ENCODE results near the gene KCNK6. TPM values are rescaled to one million over a fixed set of nuclear protein-coding genes. Genes with fewer than 3 reads are reported as not detected.

KCNK6 gene
- total RNA-seq, 1 experiment from 2014 or later = 6.1 TPM

DNA sequence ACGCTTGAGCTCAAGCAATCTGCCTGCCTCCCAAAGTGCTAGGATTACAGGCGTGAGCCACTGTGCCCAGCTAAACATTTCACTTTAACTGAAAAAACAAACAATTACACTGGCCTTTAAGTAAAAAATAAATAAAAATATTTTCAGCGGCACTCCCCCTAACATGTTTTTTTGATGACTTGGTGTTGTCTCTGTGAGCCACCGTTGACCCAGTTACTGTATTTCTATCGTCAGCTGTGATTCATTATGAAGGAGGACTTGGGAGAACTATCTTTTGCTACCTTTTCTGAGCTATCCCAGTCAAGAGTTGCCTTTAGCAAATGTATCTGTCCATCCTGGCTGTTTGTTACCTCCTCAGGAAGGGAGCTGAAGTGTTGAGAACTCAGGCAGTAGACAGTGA is 34.1 kb upstream of the KCNK6 start:
- intact Hi-C loops (cut with micrococcal nuclease; ENCODE audit: unreplicated experiment) = no loop called here
- Histone ChIP-seq H3K36me3 (ENCODE audit: control insufficient read depth, insufficient read depth, low read length) (peaks cover 10% of the 10 kb centered on the region), H3K4me3 (ENCODE audit: low read depth, low read length) (no peak overlapping the region)

DNA sequence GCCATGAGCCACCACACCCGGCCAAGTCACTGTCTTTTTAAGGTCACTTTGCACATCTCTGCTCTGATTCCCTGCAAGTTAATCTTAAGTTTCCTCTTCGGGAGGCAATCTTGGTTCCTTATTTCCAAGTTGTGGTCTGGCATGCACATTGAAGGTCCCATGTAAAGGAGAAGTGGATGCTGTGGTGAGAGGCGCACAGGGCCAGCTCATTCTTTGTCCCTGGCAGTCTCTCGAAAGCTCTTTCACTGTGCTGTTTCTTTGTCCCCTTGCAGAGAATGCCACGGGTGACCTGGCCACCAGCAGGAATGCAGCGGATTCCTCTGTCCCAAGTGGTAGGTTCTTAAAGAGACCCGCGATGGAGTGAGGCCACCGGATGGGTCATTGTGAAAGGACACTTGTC is 32.0 kb upstream of the KCNK6 start:
- Histone ChIP-seq H3K27me3 (replicated peaks; ENCODE audit: control insufficient read depth, insufficient read depth, low read length) (no peaks in the 10 kb centered on the region), H3K4me3 (ENCODE audit: low read depth, low read length) (no peak overlapping the region), H3K9me3 (no peaks in the 10 kb centered on the region), H3K4me1 (no peaks in the 10 kb centered on the region), H3K36me3 (ENCODE audit: control insufficient read depth, insufficient read depth, low read length) (peaks cover 10% of the 10 kb centered on the region)
- H3K27ac Mint-ChIP-seq (ENCODE audit: unreplicated experiment) = no peak overlapping the region
- H3K4me1 Mint-ChIP-seq (ENCODE audit: low read depth, unreplicated experiment) = no peaks in the 10 kb centered on the region
- CTCF ChIA-PET = no interaction called here
- no peak overlapping the region for H3K4me3 Mint-ChIP-seq (ENCODE audit: unreplicated experiment)
- TF ChIP-seq, protein P1, sequence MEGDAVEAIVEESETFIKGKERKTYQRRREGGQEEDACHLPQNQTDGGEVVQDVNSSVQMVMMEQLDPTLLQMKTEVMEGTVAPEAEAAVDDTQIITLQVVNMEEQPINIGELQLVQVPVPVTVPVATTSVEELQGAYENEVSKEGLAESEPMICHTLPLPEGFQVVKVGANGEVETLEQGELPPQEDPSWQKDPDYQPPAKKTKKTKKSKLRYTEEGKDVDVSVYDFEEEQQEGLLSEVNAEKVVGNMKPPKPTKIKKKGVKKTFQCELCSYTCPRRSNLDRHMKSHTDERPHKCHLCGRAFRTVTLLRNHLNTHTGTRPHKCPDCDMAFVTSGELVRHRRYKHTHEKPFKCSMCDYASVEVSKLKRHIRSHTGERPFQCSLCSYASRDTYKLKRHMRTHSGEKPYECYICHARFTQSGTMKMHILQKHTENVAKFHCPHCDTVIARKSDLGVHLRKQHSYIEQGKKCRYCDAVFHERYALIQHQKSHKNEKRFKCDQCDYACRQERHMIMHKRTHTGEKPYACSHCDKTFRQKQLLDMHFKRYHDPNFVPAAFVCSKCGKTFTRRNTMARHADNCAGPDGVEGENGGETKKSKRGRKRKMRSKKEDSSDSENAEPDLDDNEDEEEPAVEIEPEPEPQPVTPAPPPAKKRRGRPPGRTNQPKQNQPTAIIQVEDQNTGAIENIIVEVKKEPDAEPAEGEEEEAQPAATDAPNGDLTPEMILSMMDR (IDR thresholded peaks at IDR 0.05; ENCODE audit: insufficient read depth in 1 of 2, low read depth in 1 of 2, low read length in 1 of 2, severe bottlenecking in 1 of 2, unreplicated experiment in 1 of 2) = no peak
- BruUV-seq (replicated peaks) = no TSS peak
- H3K27me3 Mint-ChIP-seq (ENCODE audit: insufficient read depth, unreplicated experiment) = no peaks in the 10 kb centered on the region
- no peak for DNase-seq
- H3K9me3 Mint-ChIP-seq (ENCODE audit: unreplicated experiment) = no peaks in the 10 kb centered on the region
- POLR2A ChIA-PET = no interaction called here
- intact Hi-C loops (cut with micrococcal nuclease; ENCODE audit: unreplicated experiment) = no loop called here
- peaks cover 96% of the 10 kb centered on the region for H3K36me3 Mint-ChIP-seq (ENCODE audit: insufficient read depth, unreplicated experiment)

More for the DNA sequence above, 34.1 kb upstream of the KCNK6 start:
- Histone ChIP-seq H3K27me3 (replicated peaks; ENCODE audit: control insufficient read depth, insufficient read depth, low read length) (no peaks in the 10 kb centered on the region), H3K4me1 (0 out of 2 replicates have a peak, but pooled peaks cover 3% of the 10 kb centered on the region), H3K9me3 (no peaks in the 10 kb centered on the region)
- DNase-seq = no peak
- no peaks in the 10 kb centered on the region for H3K4me1 Mint-ChIP-seq (ENCODE audit: low read depth, unreplicated experiment)
- POLR2A ChIA-PET = no interaction called here
- no peak overlapping the region for H3K4me3 Mint-ChIP-seq (ENCODE audit: unreplicated experiment)
- H3K27ac Mint-ChIP-seq (ENCODE audit: unreplicated experiment) = no peak overlapping the region
- BruUV-seq (replicated peaks) = no TSS peak
- H3K9me3 Mint-ChIP-seq (ENCODE audit: unreplicated experiment) = no peaks in the 10 kb centered on the region
- TF ChIP-seq, protein P1 (IDR thresholded peaks at IDR 0.05; ENCODE audit: insufficient read depth in 1 of 2, low read depth in 1 of 2, low read length in 1 of 2, severe bottlenecking in 1 of 2, unreplicated experiment in 1 of 2) = no peak
- no peaks in the 10 kb centered on the region for H3K27me3 Mint-ChIP-seq (ENCODE audit: insufficient read depth, unreplicated experiment)
- peaks cover 92% of the 10 kb centered on the region for H3K36me3 Mint-ChIP-seq (ENCODE audit: insufficient read depth, unreplicated experiment)
- CTCF ChIA-PET = no interaction called here

DNA sequence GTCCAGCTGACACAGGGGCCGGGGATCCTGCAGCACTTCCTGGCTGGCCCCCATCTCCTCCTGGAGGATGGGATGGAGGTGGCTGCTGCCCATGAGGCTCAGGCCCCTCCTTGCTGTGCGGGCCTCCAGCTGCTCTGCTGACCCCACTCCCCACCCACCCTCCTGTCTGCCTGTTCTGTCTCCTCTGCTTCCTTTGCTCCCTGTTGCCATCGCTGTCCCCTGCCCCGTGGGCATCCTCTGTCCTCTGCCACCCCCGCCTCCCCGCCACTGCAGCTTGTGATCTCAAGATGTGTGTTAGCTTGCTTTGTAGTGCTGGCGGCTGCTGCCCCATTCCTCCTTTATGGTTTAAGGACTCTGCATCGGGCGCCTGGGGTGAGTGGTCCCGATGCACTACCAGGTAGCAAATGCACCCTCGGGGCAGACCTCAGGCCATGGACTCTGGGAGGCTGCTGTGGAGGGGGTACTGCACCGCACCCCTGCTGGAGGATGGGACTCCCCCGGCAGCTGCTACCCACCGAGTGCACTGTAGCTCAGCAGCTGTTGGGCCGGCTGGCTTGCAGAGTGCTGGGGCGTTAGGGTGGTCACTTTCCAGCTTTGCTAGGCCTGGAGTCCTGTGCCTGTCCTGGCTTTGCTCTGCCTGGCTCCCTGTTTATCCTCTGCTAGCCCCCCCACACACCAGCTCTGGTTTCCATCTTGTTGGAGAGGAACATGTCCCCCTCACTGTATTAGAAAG is 31.4 kb upstream of the KCNK6 start:
- intact Hi-C loops (cut with micrococcal nuclease; ENCODE audit: unreplicated experiment) = no loop called here
- no peaks in the 10 kb centered on the region for H3K9me3 ChIP-seq
- Mint-ChIP-seq H3K4me1 (ENCODE audit: low read depth, unreplicated experiment) (no peaks in the 10 kb centered on the region), H3K27ac (ENCODE audit: unreplicated experiment) (no peak overlapping the region), H3K9me3 (ENCODE audit: unreplicated experiment) (no peaks in the 10 kb centered on the region), H3K4me3 (ENCODE audit: unreplicated experiment) (no peak overlapping the region), H3K27me3 (ENCODE audit: insufficient read depth, unreplicated experiment) (no peaks in the 10 kb centered on the region), H3K36me3 (ENCODE audit: insufficient read depth, unreplicated experiment) (peaks cover 96% of the 10 kb centered on the region)
- H3K27me3 ChIP-seq (replicated peaks; ENCODE audit: control insufficient read depth, insufficient read depth, low read length) = no peaks in the 10 kb centered on the region
- peaks cover 12% of the 10 kb centered on the region for H3K36me3 ChIP-seq (ENCODE audit: control insufficient read depth, insufficient read depth, low read length)
- no peak for DNase-seq
- no peaks in the 10 kb centered on the region for H3K4me1 ChIP-seq
- CTCF ChIA-PET = interaction anchor here (0.6 kb wide), 1 partner anchor 11 kb away, joined by 3 read pairs; no protein-coding TSS in a partner anchor
- no peak overlapping the region for H3K4me3 ChIP-seq (ENCODE audit: low read depth, low read length)
- POLR2A ChIA-PET = no interaction called here
- no TSS peak for BruUV-seq (replicated peaks)
- TF ChIP-seq, protein P1 (IDR thresholded peaks at IDR 0.05; ENCODE audit: insufficient read depth in 1 of 2, low read depth in 1 of 2, low read length in 1 of 2, severe bottlenecking in 1 of 2, unreplicated experiment in 1 of 2) = no peak

Measured in Caco-2 (cell line).